ENCODE measurements around the gene FADD.

The FADD gene

GRCh38 chr11:70230840-70231710, 28.0 kb downstream of the FADD start:
- TF ChIP-seq, protein P1, sequence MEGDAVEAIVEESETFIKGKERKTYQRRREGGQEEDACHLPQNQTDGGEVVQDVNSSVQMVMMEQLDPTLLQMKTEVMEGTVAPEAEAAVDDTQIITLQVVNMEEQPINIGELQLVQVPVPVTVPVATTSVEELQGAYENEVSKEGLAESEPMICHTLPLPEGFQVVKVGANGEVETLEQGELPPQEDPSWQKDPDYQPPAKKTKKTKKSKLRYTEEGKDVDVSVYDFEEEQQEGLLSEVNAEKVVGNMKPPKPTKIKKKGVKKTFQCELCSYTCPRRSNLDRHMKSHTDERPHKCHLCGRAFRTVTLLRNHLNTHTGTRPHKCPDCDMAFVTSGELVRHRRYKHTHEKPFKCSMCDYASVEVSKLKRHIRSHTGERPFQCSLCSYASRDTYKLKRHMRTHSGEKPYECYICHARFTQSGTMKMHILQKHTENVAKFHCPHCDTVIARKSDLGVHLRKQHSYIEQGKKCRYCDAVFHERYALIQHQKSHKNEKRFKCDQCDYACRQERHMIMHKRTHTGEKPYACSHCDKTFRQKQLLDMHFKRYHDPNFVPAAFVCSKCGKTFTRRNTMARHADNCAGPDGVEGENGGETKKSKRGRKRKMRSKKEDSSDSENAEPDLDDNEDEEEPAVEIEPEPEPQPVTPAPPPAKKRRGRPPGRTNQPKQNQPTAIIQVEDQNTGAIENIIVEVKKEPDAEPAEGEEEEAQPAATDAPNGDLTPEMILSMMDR (conservative IDR thresholded peaks at IDR 0.05): no peak
- TF ChIP-seq ZFX (IDR thresholded peaks at IDR 0.05): no peak
- no peak overlapping the region for H3K27ac ChIP-seq

- no peak overlapping the region for H3K27ac ChIP-seq
- no peak for TF ChIP-seq ZFX (IDR thresholded peaks at IDR 0.05)
- TF ChIP-seq, protein P1 (conservative IDR thresholded peaks at IDR 0.05): no peak
Observed at GRCh38 chr11:70233034-70233433, 29.9 kb downstream of the FADD start.

GRCh38 chr11:70233511-70233934, 30.4 kb downstream of the FADD start:
- no peak for TF ChIP-seq ZFX (IDR thresholded peaks at IDR 0.05)
- TF ChIP-seq, protein P1 (conservative IDR thresholded peaks at IDR 0.05): no peak
- no peak overlapping the region for H3K27ac ChIP-seq

DNA sequence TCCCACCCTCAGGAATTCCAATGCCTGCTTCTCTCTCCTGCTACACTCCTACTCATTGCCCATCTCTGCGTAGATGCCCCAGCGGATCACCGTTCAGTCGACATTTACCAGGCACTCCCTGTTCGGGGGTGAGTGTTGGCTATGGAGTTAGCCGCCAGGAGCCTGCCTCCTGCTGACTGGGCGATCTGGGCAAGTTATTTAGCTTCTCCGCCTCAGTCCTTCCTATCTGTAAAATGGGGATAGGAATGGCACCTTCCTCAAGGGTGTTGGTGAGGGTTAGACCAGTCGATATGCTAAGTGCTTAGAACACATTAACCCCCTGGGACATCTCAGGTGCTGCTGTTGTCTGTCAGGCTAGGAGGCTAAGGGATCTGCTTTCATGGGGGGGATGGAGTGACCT, 30.9 kb downstream of the FADD start:
- no peak for TF ChIP-seq ZFX (IDR thresholded peaks at IDR 0.05)
- TF ChIP-seq, protein P1 (conservative IDR thresholded peaks at IDR 0.05): no peak
- no peak overlapping the region for H3K27ac ChIP-seq

- no peak overlapping the region for H3K27ac ChIP-seq
- TF ChIP-seq, protein P1 (conservative IDR thresholded peaks at IDR 0.05): no peak
- TF ChIP-seq ZFX (IDR thresholded peaks at IDR 0.05): no peak
Observed at GRCh38 chr11:70240337-70240736, 37.2 kb downstream of the FADD start.

DNA sequence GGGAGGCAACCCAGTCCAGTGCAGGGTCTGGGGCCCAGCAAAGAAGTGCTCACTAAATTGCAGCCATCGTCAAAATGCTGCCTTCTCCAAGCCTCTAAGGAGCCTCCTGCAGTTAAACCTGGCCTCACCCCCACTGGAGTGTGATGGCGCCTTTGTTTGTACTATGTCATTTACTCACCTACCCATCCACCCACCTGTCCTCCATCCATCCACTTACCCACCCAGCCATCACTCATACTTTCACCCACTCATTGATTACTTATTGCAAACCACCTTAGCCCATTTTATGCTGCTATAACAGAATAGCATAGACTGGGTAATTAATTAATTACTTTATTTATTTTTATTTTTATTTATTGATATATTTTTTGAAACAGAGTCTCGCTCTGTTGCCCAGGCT, 38.6 kb downstream of the FADD start:
- TF ChIP-seq, protein P1 (conservative IDR thresholded peaks at IDR 0.05): no peak
- no peak for TF ChIP-seq ZFX (IDR thresholded peaks at IDR 0.05)

DNA sequence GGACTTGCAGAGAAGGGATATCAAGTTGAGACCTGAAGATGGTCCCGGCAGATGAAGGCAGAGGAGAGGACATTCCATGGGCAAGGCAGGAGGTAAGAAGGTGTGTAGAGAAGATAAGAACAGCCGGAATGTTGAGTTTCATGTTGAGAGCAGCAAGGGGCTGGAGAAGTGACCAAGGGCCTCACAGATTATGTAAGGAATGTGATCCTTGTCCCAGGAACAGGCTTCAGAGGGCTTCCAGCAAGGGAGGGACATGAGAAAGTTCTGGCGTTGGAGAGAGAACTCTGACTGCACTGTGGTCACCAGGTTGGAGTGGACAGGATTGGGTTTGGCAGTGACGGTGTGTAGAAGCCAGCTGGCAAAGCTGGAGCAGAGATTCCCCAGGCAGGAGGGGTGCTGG, 39.8 kb downstream of the FADD start:
- TF ChIP-seq, protein P1 (conservative IDR thresholded peaks at IDR 0.05): no peak
- no peak overlapping the region for H3K27ac ChIP-seq

More for the DNA sequence above, 38.6 kb downstream of the FADD start:
- H3K27ac ChIP-seq: no peak overlapping the region

Data from C4-2B (cell line).